CD4-positive, CD25-positive, alpha-beta regulatory T cell (primary cell): ENCODE results near the gene SEC24C. TPM values are rescaled to one million over a fixed set of nuclear protein-coding genes. Genes with fewer than 3 reads are reported as not detected.
"Not testable (repeated sequence)": the region's sequence is repeated elsewhere in the genome, so short reads cannot be mapped to it uniquely, and the experiment has no call there.

Experiments used
- ATAC-seq, 2 donors: fragments of 150-1000 bp; cut with Tn5 transposase; one replicate each; pipeline ENCODE4 v1.10.0; 2021; ENCODE audit warnings: low read depth in 2 of 2, moderate number of reproducible peaks in 2 of 2, moderate library complexity in 1 of 2
- DNase-seq, 3 donors: peaks; one replicate each; pipeline versions ENCODE4 v3.0.0 to v3.0.0-alpha.2; 2012 to 2022; ENCODE audit warnings: mixed read lengths in 1 of 3
- H3K27ac ChIP-seq: one replicate; pipeline ENCODE4 v1.7.0; 2013; ENCODE audit warnings: mild to moderate bottlenecking, low read length; ENCODE audit not compliant: insufficient read depth, poor library complexity, severe bottlenecking
- H3K27me3 ChIP-seq: one replicate; pipeline ENCODE4 v1.7.0; 2013; ENCODE audit warnings: low read length; ENCODE audit not compliant: control insufficient read depth, insufficient read depth
- H3K36me3 ChIP-seq: one replicate; pipeline ENCODE4 v1.7.0; 2013; ENCODE audit warnings: mild to moderate bottlenecking, low read length, moderate library complexity; ENCODE audit not compliant: control insufficient read depth, insufficient read depth
- H3K4me1 ChIP-seq: 2 replicates; pipeline ENCODE4 v1.7.0; 2013; ENCODE audit warnings: mild to moderate bottlenecking, low read length; ENCODE audit not compliant: insufficient read depth, control insufficient read depth, poor library complexity, severe bottlenecking
- H3K4me3 ChIP-seq: one replicate; pipeline ENCODE4 v1.7.0; 2013; ENCODE audit warnings: low read depth, mild to moderate bottlenecking, low read length, moderate library complexity
- H3K9me3 ChIP-seq, 2 experiments: 1 replicate in 1 of 2; 2 replicates in 1 of 2; pipeline ENCODE4 v1.7.0; 2013; ENCODE audit warnings: low read length in 2 of 2, mild to moderate bottlenecking in 1 of 2, moderate library complexity in 1 of 2; ENCODE audit not compliant: control insufficient read depth in 2 of 2
- H3K27ac Mint-ChIP-seq, 3 donors: one replicate each; pipeline ENCODE4 v1.8.0; 2020 to 2022; ENCODE audit warnings: mild to moderate bottlenecking in 3 of 3, mixed read lengths in 3 of 3, moderate library complexity in 2 of 3
- H3K27me3 Mint-ChIP-seq: one replicate; pipeline ENCODE4 v1.8.0; 2022; ENCODE audit warnings: mild to moderate bottlenecking, mixed read lengths
- H3K36me3 Mint-ChIP-seq: one replicate; pipeline ENCODE4 v1.8.0; 2020; ENCODE audit warnings: mixed read lengths
- H3K4me1 Mint-ChIP-seq, 4 donors: one replicate each; pipeline ENCODE4 v1.8.0; 2020 to 2022; ENCODE audit warnings: mixed read lengths in 4 of 4, mild to moderate bottlenecking in 1 of 4
- H3K4me3 Mint-ChIP-seq, 4 donors: one replicate each; pipeline ENCODE4 v1.8.0; 2020 to 2022; ENCODE audit warnings: mild to moderate bottlenecking in 4 of 4, mixed read lengths in 4 of 4, moderate library complexity in 3 of 4
- H3K9me3 Mint-ChIP-seq, 7 donors: one replicate each; pipeline ENCODE4 v1.8.0; 2020 to 2022; ENCODE audit warnings: mixed read lengths in 7 of 7, mild to moderate bottlenecking in 3 of 7, moderate library complexity in 2 of 7
- polyA plus RNA-seq, 4 donors: library from polyadenylated mRNA; unstranded; fragments of 300-500 nt; fragmentation: Illumina TruSeq; gene quantifications; one replicate each; pipeline ENCODE4 v1.2.3, GENCODE V29; 2021
- total RNA-seq: library from RNA; stranded (reverse); gene quantifications from one replicate; pipeline ENCODE4 v1.2.3, GENCODE V29; 2022

Gene SEC24C
- total and polyA plus RNA-seq, 5 donors from 2014 or later: 30.2 to 78.2 (median 39.3) TPM

- peaks cover 65% of the 10 kb centered on the region for H3K36me3 ChIP-seq
- not testable (repeated sequence) for DNase-seq, H3K27ac ChIP-seq, H3K9me3 ChIP-seq, H3K4me1 Mint-ChIP-seq, H3K9me3 Mint-ChIP-seq, H3K4me3 ChIP-seq, ATAC-seq, H3K27me3 ChIP-seq, H3K4me1 ChIP-seq, H3K27me3 Mint-ChIP-seq, H3K4me3 Mint-ChIP-seq
- Mint-ChIP-seq H3K36me3 (peaks cover 39% of the 10 kb centered on the region), H3K27ac (peak overlapping the region in 1 of 3 donors; percentile 62)
Measured at GRCh38 chr10:73720561-73720960, 23.6 kb upstream of the SEC24C start.

- H3K9me3 Mint-ChIP-seq: no peaks in the 10 kb centered on the region
- H3K27me3 Mint-ChIP-seq: no peaks in the 10 kb centered on the region
- H3K27ac Mint-ChIP-seq: no peak overlapping the region
Measured at GRCh38 chr10:73723516-73723915, 20.7 kb upstream of the SEC24C start.

GRCh38 chr10:73729781-73730152 lies 14.4 kb upstream of the SEC24C start:
- DNase-seq (peak in 1 of 3 donors; percentile 55), ATAC-seq (peak; percentile 44 to 48)
- H3K4me3 Mint-ChIP-seq: peak overlapping the region; percentile 98 to 99 (median 98)
- H3K9me3 ChIP-seq, H3K27me3 ChIP-seq, H3K9me3 Mint-ChIP-seq, H3K27me3 Mint-ChIP-seq: not testable (repeated sequence)
- H3K36me3 Mint-ChIP-seq: peaks cover 10% of the 10 kb centered on the region
- peak overlapping the region; percentile 88 for H3K4me3 ChIP-seq
- H3K4me1 Mint-ChIP-seq: peaks cover 6 to 27% (median 14%) of the 10 kb centered on the region in 4 donors
- H3K27ac ChIP-seq: peak overlapping the region; percentile 84
- H3K4me1 ChIP-seq: peaks cover 16% of the 10 kb centered on the region
- peaks cover 28% of the 10 kb centered on the region for H3K36me3 ChIP-seq
- peak overlapping the region; percentile 94 to 98 (median 97) for H3K27ac Mint-ChIP-seq

More at GRCh38 chr10:73723516-73723915, 20.7 kb upstream of the SEC24C start:
- peaks cover 66% of the 10 kb centered on the region for H3K36me3 ChIP-seq
- H3K27ac ChIP-seq: no peak overlapping the region
- Mint-ChIP-seq H3K36me3 (peaks cover 29% of the 10 kb centered on the region), H3K4me3 (no peak overlapping the region), H3K4me1 (peaks cover 0 to 7% (median 4%) of the 10 kb centered on the region in 4 donors)
- no peak for DNase-seq
- H3K4me3 ChIP-seq: no peak overlapping the region
- no peak for ATAC-seq
- no peaks in the 10 kb centered on the region for H3K4me1 ChIP-seq
- H3K9me3 ChIP-seq: no peaks in the 10 kb centered on the region
- H3K27me3 ChIP-seq: no peaks in the 10 kb centered on the region

GRCh38 chr10:73730153-73730906 lies 13.8 kb upstream of the SEC24C start:
- H3K27me3 Mint-ChIP-seq: no peaks in the 10 kb centered on the region
- peak overlapping the region; percentile 94 to 98 (median 97) for H3K27ac Mint-ChIP-seq
- Histone ChIP-seq H3K27me3 (no peaks in the 10 kb centered on the region), H3K27ac (peak overlapping the region; percentile 84), H3K9me3 (no peaks in the 10 kb centered on the region), H3K4me3 (peak overlapping the region; percentile 88), H3K36me3 (peaks cover 24% of the 10 kb centered on the region), H3K4me1 (peaks cover 16% of the 10 kb centered on the region)
- H3K4me1 Mint-ChIP-seq: peaks cover 6 to 29% (median 14%) of the 10 kb centered on the region in 4 donors
- H3K9me3 Mint-ChIP-seq: peaks cover 0 to 2% (median 0%) of the 10 kb centered on the region in 7 donors
- ATAC-seq (peak; percentile 90), DNase-seq (peak; percentile 81 to 96 (median 91))
- peaks cover 10% of the 10 kb centered on the region for H3K36me3 Mint-ChIP-seq
- H3K4me3 Mint-ChIP-seq: peak overlapping the region; percentile 98 to 99 (median 98)

GRCh38 chr10:73731588-73732375 lies 12.4 kb upstream of the SEC24C start:
- peak overlapping the region in 3 of 4 donors; percentile 65 to 99 (median 68) for H3K4me3 Mint-ChIP-seq
- H3K9me3 Mint-ChIP-seq: peaks cover 0 to 2% (median 0%) of the 10 kb centered on the region in 7 donors
- no peak overlapping the region for H3K4me3 ChIP-seq
- peaks cover 9% of the 10 kb centered on the region for H3K36me3 ChIP-seq
- ATAC-seq (no peak), DNase-seq (no peak)
- H3K27ac ChIP-seq: no peak overlapping the region
- peaks cover 3% of the 10 kb centered on the region for H3K36me3 Mint-ChIP-seq
- H3K27ac Mint-ChIP-seq: peak overlapping the region in 2 of 3 donors; percentile 56 to 94
- no peaks in the 10 kb centered on the region for H3K9me3 ChIP-seq
- no peaks in the 10 kb centered on the region for H3K27me3 Mint-ChIP-seq
- peaks cover 6 to 32% (median 14%) of the 10 kb centered on the region in 4 donors for H3K4me1 Mint-ChIP-seq
- peaks cover 16% of the 10 kb centered on the region for H3K4me1 ChIP-seq
- H3K27me3 ChIP-seq: no peaks in the 10 kb centered on the region

- peaks cover 16% of the 10 kb centered on the region for H3K4me1 ChIP-seq
- H3K4me1 Mint-ChIP-seq: peaks cover 6 to 32% (median 12%) of the 10 kb centered on the region in 4 donors
- no peak overlapping the region for H3K27ac ChIP-seq
- peaks cover 3% of the 10 kb centered on the region for H3K36me3 ChIP-seq
- H3K27me3 ChIP-seq: no peaks in the 10 kb centered on the region
- DNase-seq (no peak), ATAC-seq (no peak)
- no peaks in the 10 kb centered on the region for H3K9me3 ChIP-seq
- H3K4me3 ChIP-seq: no peak overlapping the region
- peak overlapping the region in 2 of 3 donors; percentile 56 to 76 for H3K27ac Mint-ChIP-seq
- H3K4me3 Mint-ChIP-seq: peak overlapping the region in 3 of 4 donors; percentile 65 to 68 (median 68)
- no peaks in the 10 kb centered on the region for H3K27me3 Mint-ChIP-seq
- H3K36me3 Mint-ChIP-seq: peaks cover 3% of the 10 kb centered on the region
- peaks cover 0 to 2% (median 0%) of the 10 kb centered on the region in 7 donors for H3K9me3 Mint-ChIP-seq
Measured at GRCh38 chr10:73732426-73732825, 11.7 kb upstream of the SEC24C start.

- Mint-ChIP-seq H3K4me1 (peaks cover 3 to 29% (median 10%) of the 10 kb centered on the region in 4 donors), H3K4me3 (no peak overlapping the region)
Measured at GRCh38 chr10:73732931-73733623, 11.1 kb upstream of the SEC24C start.

More at GRCh38 chr10:73732931-73733623, 11.1 kb upstream of the SEC24C start:
- Histone ChIP-seq H3K4me3 (no peak overlapping the region), H3K27ac (no peak overlapping the region), H3K4me1 (peaks cover 16% of the 10 kb centered on the region), H3K27me3 (no peaks in the 10 kb centered on the region), H3K9me3 (no peaks in the 10 kb centered on the region), H3K36me3 (peaks cover 2% of the 10 kb centered on the region)
- H3K36me3 Mint-ChIP-seq: no peaks in the 10 kb centered on the region
- no peaks in the 10 kb centered on the region for H3K27me3 Mint-ChIP-seq
- DNase-seq (no peak), ATAC-seq (no peak)
- H3K9me3 Mint-ChIP-seq: peaks cover 0 to 2% (median 0%) of the 10 kb centered on the region in 7 donors
- H3K27ac Mint-ChIP-seq: no peak overlapping the region
